ENCODE results near the gene CDH22.

DNA sequence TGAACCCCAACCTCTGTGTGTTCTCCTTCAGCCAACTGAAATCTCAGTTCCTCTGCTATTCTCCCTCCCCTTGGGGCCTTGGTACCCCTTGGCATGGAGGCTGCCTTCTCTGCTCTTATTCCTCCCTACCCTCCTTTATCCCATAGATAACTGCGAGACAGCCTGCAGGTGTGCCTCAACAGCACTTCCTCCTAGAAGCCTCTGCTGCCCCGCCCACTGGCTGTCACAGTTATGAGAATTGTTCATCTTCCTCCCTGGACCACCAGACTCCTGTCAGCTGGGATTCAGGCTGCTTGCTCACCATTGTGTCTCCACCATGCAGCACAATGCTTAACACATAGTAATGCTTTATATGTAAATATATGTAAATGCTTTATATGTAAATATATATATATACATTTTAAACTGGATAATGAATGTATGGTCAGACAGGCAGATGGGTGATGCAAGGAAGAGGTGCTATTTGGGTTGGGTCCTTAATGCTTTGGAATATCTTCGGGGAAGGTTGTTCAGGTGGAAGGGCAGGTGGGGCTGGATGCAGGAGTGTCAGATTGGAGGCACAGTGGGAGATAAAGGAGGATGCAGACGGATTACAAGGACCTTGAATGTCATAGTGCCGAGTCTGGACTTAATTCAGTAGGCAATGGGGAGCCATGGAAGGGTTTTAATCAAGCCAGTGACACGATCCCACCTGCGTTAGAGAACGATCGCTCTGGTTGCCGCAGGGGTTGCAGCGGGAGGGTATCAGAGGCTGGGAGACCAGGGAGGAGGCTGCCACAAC, 4.9 kb downstream of the CDH22 start:
- TF ChIP-seq POLR2A (IDR thresholded peaks at IDR 0.05) = no peak
- TF ChIP-seq, protein P1, sequence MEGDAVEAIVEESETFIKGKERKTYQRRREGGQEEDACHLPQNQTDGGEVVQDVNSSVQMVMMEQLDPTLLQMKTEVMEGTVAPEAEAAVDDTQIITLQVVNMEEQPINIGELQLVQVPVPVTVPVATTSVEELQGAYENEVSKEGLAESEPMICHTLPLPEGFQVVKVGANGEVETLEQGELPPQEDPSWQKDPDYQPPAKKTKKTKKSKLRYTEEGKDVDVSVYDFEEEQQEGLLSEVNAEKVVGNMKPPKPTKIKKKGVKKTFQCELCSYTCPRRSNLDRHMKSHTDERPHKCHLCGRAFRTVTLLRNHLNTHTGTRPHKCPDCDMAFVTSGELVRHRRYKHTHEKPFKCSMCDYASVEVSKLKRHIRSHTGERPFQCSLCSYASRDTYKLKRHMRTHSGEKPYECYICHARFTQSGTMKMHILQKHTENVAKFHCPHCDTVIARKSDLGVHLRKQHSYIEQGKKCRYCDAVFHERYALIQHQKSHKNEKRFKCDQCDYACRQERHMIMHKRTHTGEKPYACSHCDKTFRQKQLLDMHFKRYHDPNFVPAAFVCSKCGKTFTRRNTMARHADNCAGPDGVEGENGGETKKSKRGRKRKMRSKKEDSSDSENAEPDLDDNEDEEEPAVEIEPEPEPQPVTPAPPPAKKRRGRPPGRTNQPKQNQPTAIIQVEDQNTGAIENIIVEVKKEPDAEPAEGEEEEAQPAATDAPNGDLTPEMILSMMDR (IDR thresholded peaks at IDR 0.05) = no peak

All from right lobe of liver (tissue), 4 donors.